ENCODE measurements around the gene OR8B3.
"Not testable (repeated sequence)": the region's sequence is repeated elsewhere in the genome, so short reads cannot be mapped to it uniquely, and the experiment has no call there.

OR8B3 gene

GRCh38 chr11:124405581-124405980, 6.8 kb upstream of the OR8B3 start:
- no peak overlapping the region for H3K4me3 ChIP-seq (ENCODE audit: low read depth, low read length)
- no peak for DNase-seq (ENCODE audit: low read depth)
- no peak for TF ChIP-seq CTCF (IDR thresholded peaks at IDR 0.05; ENCODE audit: control insufficient read depth, extremely low read depth, insufficient read depth)

GRCh38 chr11:124403186-124403585, 4.4 kb upstream of the OR8B3 start:
- DNase-seq (ENCODE audit: low read depth) = not testable (repeated sequence)

GRCh38 chr11:124402326-124402922, 3.6 kb upstream of the OR8B3 start:
- DNase-seq (ENCODE audit: low read depth) = peak; percentile 48
- H3K4me3 ChIP-seq (ENCODE audit: low read depth, low read length) = no peak overlapping the region
- peak; percentile 84 for TF ChIP-seq CTCF (IDR thresholded peaks at IDR 0.05; ENCODE audit: control insufficient read depth, extremely low read depth, insufficient read depth)

More at GRCh38 chr11:124403186-124403585, 4.4 kb upstream of the OR8B3 start:
- not testable (repeated sequence) for H3K4me3 ChIP-seq (ENCODE audit: low read depth, low read length)

GRCh38 chr11:124396847-124397246, 2.0 kb downstream of the OR8B3 start:
- not testable (repeated sequence) for DNase-seq (ENCODE audit: low read depth); H3K4me3 ChIP-seq (ENCODE audit: low read depth, low read length)

- TF ChIP-seq CTCF (IDR thresholded peaks at IDR 0.05; ENCODE audit: control insufficient read depth, extremely low read depth, insufficient read depth) = no peak
- no peak for DNase-seq (ENCODE audit: low read depth)
- H3K4me3 ChIP-seq (ENCODE audit: low read depth, low read length) = no peak overlapping the region
Measured at GRCh38 chr11:124394408-124394807, 4.4 kb downstream of the OR8B3 start.

- DNase-seq (ENCODE audit: low read depth) = no peak
- no peak within 1 kb of the TSS for H3K4me3 ChIP-seq (ENCODE audit: low read depth, low read length)
- TF ChIP-seq CTCF (IDR thresholded peaks at IDR 0.05; ENCODE audit: control insufficient read depth, extremely low read depth, insufficient read depth) = no peak
Measured at GRCh38 chr11:124384399-124384798, 14.4 kb downstream of the OR8B3 start, which contains the start of gene OR8B2. Gene OR8B2, minus strand, starts transcription at chr11:124384499. Its CDS starts 1,156 bp downstream, at chr11:124383343.

GRCh38 chr11:124382857-124383256, 16.0 kb downstream of the OR8B3 start:
- not testable (repeated sequence) for DNase-seq (ENCODE audit: low read depth); H3K4me3 ChIP-seq (ENCODE audit: low read depth, low read length)

- no peak for DNase-seq (ENCODE audit: low read depth)
- TF ChIP-seq CTCF (IDR thresholded peaks at IDR 0.05; ENCODE audit: control insufficient read depth, extremely low read depth, insufficient read depth) = no peak
- H3K4me3 ChIP-seq (ENCODE audit: low read depth, low read length) = no peak overlapping the region
Measured at GRCh38 chr11:124380585-124380984, 18.2 kb downstream of the OR8B3 start.
